SJSA1 (cell line): ENCODE results near the gene GATAD2A. TPM values are rescaled to one million over a fixed set of nuclear protein-coding genes. Genes with fewer than 3 reads are reported as not detected.

Experiments used
- DNase-seq, 2 experiments: peaks; one replicate each; pipeline ENCODE4 v3.0.0-alpha.2; 2015 to 2020; ENCODE audit warnings: low spot score in 2 of 2, low read depth in 1 of 2
- H3K27ac ChIP-seq: fragments of 250-450 bp; sonication (Bioruptor Pico); 2 replicates; pipeline ENCODE4 v1.5.1; 2020; ENCODE audit warnings: mild to moderate bottlenecking, moderate library complexity
- H3K27me3 ChIP-seq: fragments of 250-450 bp; sonication (Bioruptor Pico); replicated peaks from 2 replicates; pipeline ENCODE4 v1.5.1; 2020; ENCODE audit warnings: mild to moderate bottlenecking, moderate library complexity
- H3K36me3 ChIP-seq: fragments of 250-450 bp; sonication (Bioruptor Pico); 2 replicates; pipeline ENCODE4 v1.5.1; 2020; ENCODE audit warnings: mild to moderate bottlenecking
- H3K4me1 ChIP-seq: fragments of 250-450 bp; sonication (Bioruptor Pico); replicated peaks from 2 replicates; pipeline ENCODE4 v1.6.1; 2021; ENCODE audit warnings: mild to moderate bottlenecking
- H3K4me3 ChIP-seq: fragments of 250-450 bp; sonication (Bioruptor Pico); 2 replicates; pipeline ENCODE4 v1.5.1; 2020; ENCODE audit warnings: mild to moderate bottlenecking
- H3K9me3 ChIP-seq: fragments of 250-450 bp; sonication (Bioruptor Pico); replicated peaks from 2 replicates; pipeline ENCODE4 v1.5.1; 2020; ENCODE audit warnings: mild to moderate bottlenecking
- total RNA-seq: library from RNA; depleted of rRNA; stranded (reverse); fragments of >200 nt; shearing (Covaris generic); gene quantifications from 2 replicates; pipeline ENCODE4 v1.2.3, GENCODE V29; 2014

GATAD2A gene
- total RNA-seq, 1 experiment from 2014 or later = 45.9 TPM

- Histone ChIP-seq H3K27ac (no peak overlapping the region), H3K9me3 (no peaks in the 10 kb centered on the region), H3K4me3 (no peak overlapping the region), H3K36me3 (peaks cover 5% of the 10 kb centered on the region; the same call in 1 of the 2 replicates), H3K27me3 (no peaks in the 10 kb centered on the region; the same call in 1 of the 2 replicates), H3K4me1 (peaks cover 9% of the 10 kb centered on the region)
- DNase-seq = no peak
Measured at GRCh38 chr19:19535311-19536191, 130.1 kb downstream of the GATAD2A start.

- H3K27ac ChIP-seq = no peak overlapping the region
- H3K4me3 ChIP-seq = no peak overlapping the region
- H3K9me3 ChIP-seq = no peaks in the 10 kb centered on the region; the same call in 1 of the 2 replicates
- peaks cover 4% of the 10 kb centered on the region for H3K4me1 ChIP-seq
- H3K27me3 ChIP-seq = no peaks in the 10 kb centered on the region; the same call in 1 of the 2 replicates
- no peak for DNase-seq
- no peaks in the 10 kb centered on the region for H3K36me3 ChIP-seq
Measured at GRCh38 chr19:19537075-19538048, 131.9 kb downstream of the GATAD2A start.

- no peaks in the 10 kb centered on the region; the same call in 1 of the 2 replicates for H3K27me3 ChIP-seq
- DNase-seq = no peak
- H3K4me3 ChIP-seq = no peak within 1 kb of the TSS
- no peaks in the 10 kb centered on the region for H3K36me3 ChIP-seq
- H3K4me1 ChIP-seq = peaks cover 3% of the 10 kb centered on the region; the same call in 1 of the 2 replicates
- H3K27ac ChIP-seq = no peak within 1 kb of the TSS
- no peaks in the 10 kb centered on the region; the same call in 1 of the 2 replicates for H3K9me3 ChIP-seq
Measured at GRCh38 chr19:19538061-19538784, 132.7 kb downstream of the GATAD2A start, which contains the start of gene CILP2. CILP2 (plus strand) TSS chr19:19538265; CDS start chr19:19538350, 85 bp downstream.

GRCh38 chr19:19538785-19539166 lies 133.3 kb downstream of the GATAD2A start:
- H3K36me3 ChIP-seq = no peaks in the 10 kb centered on the region
- H3K4me1 ChIP-seq = peaks cover 3% of the 10 kb centered on the region; the same call in 1 of the 2 replicates
- H3K9me3 ChIP-seq = no peaks in the 10 kb centered on the region; the same call in 1 of the 2 replicates
- no peak overlapping the region for H3K27ac ChIP-seq
- no peak for DNase-seq
- H3K4me3 ChIP-seq = no peak overlapping the region
- no peaks in the 10 kb centered on the region; the same call in 1 of the 2 replicates for H3K27me3 ChIP-seq

GRCh38 chr19:19539698-19540063 lies 134.2 kb downstream of the GATAD2A start:
- no peak overlapping the region for H3K4me3 ChIP-seq
- H3K9me3 ChIP-seq = no peaks in the 10 kb centered on the region; the same call in 1 of the 2 replicates
- H3K36me3 ChIP-seq = no peaks in the 10 kb centered on the region
- no peak for DNase-seq
- H3K4me1 ChIP-seq = peaks cover 3% of the 10 kb centered on the region; the same call in 1 of the 2 replicates
- H3K27ac ChIP-seq = no peak overlapping the region
- H3K27me3 ChIP-seq = no peaks in the 10 kb centered on the region; the same call in 1 of the 2 replicates

GRCh38 chr19:19540064-19540714 lies 134.7 kb downstream of the GATAD2A start:
- H3K4me3 ChIP-seq = no peak overlapping the region
- H3K9me3 ChIP-seq = no peaks in the 10 kb centered on the region; the same call in 1 of the 2 replicates
- DNase-seq = no peak
- H3K27ac ChIP-seq = no peak overlapping the region
- no peaks in the 10 kb centered on the region for H3K36me3 ChIP-seq
- no peaks in the 10 kb centered on the region; the same call in 1 of the 2 replicates for H3K27me3 ChIP-seq
- H3K4me1 ChIP-seq = peaks cover 3% of the 10 kb centered on the region; the same call in 1 of the 2 replicates

- no peak for DNase-seq
- peaks cover 3% of the 10 kb centered on the region; the same call in 1 of the 2 replicates for H3K4me1 ChIP-seq
- H3K27me3 ChIP-seq = no peaks in the 10 kb centered on the region; the same call in 1 of the 2 replicates
- no peaks in the 10 kb centered on the region; the same call in 1 of the 2 replicates for H3K9me3 ChIP-seq
- H3K27ac ChIP-seq = no peak overlapping the region
- H3K36me3 ChIP-seq = no peaks in the 10 kb centered on the region
- H3K4me3 ChIP-seq = no peak overlapping the region
Measured at GRCh38 chr19:19540715-19541515, 135.4 kb downstream of the GATAD2A start.

GRCh38 chr19:19541616-19542015 lies 136.1 kb downstream of the GATAD2A start:
- H3K9me3 ChIP-seq = no peaks in the 10 kb centered on the region; the same call in 1 of the 2 replicates
- H3K27ac ChIP-seq = no peak overlapping the region
- no peaks in the 10 kb centered on the region; the same call in 1 of the 2 replicates for H3K27me3 ChIP-seq
- H3K4me3 ChIP-seq = no peak overlapping the region
- peaks cover 3% of the 10 kb centered on the region; the same call in 1 of the 2 replicates for H3K4me1 ChIP-seq
- no peak for DNase-seq
- no peaks in the 10 kb centered on the region for H3K36me3 ChIP-seq

- Histone ChIP-seq H3K36me3 (no peaks in the 10 kb centered on the region), H3K27me3 (no peaks in the 10 kb centered on the region; the same call in 1 of the 2 replicates), H3K9me3 (no peaks in the 10 kb centered on the region; the same call in 1 of the 2 replicates), H3K4me1 (peaks cover 3% of the 10 kb centered on the region; the same call in 1 of the 2 replicates), H3K4me3 (no peak overlapping the region), H3K27ac (no peak overlapping the region)
- no peak for DNase-seq
Measured at GRCh38 chr19:19542507-19542906, 137.0 kb downstream of the GATAD2A start.

GRCh38 chr19:19543101-19543500 lies 137.6 kb downstream of the GATAD2A start:
- no peak for DNase-seq
- H3K4me1 ChIP-seq = peaks cover 2% of the 10 kb centered on the region; the same call in 1 of the 2 replicates
- no peaks in the 10 kb centered on the region; the same call in 1 of the 2 replicates for H3K9me3 ChIP-seq
- no peak overlapping the region for H3K4me3 ChIP-seq
- H3K27me3 ChIP-seq = no peaks in the 10 kb centered on the region; the same call in 1 of the 2 replicates
- no peaks in the 10 kb centered on the region for H3K36me3 ChIP-seq
- H3K27ac ChIP-seq = no peak overlapping the region

GRCh38 chr19:19543640-19544039 lies 138.2 kb downstream of the GATAD2A start:
- no peak overlapping the region for H3K27ac ChIP-seq
- no peak for DNase-seq
- H3K4me3 ChIP-seq = no peak overlapping the region
- no peaks in the 10 kb centered on the region for H3K36me3 ChIP-seq
- H3K4me1 ChIP-seq = no peaks in the 10 kb centered on the region; the same call in 1 of the 2 replicates
- no peaks in the 10 kb centered on the region for H3K27me3 ChIP-seq
- H3K9me3 ChIP-seq = no peaks in the 10 kb centered on the region; the same call in 1 of the 2 replicates
